ENCODE results near the gene DPH6. TPM values are rescaled to one million over a fixed set of nuclear protein-coding genes. Genes with fewer than 3 reads are reported as not detected.

The DPH6 gene
- total and polyA plus RNA-seq, 2 experiments from 2014 or later: 11.3 to 14.4 TPM

DNA sequence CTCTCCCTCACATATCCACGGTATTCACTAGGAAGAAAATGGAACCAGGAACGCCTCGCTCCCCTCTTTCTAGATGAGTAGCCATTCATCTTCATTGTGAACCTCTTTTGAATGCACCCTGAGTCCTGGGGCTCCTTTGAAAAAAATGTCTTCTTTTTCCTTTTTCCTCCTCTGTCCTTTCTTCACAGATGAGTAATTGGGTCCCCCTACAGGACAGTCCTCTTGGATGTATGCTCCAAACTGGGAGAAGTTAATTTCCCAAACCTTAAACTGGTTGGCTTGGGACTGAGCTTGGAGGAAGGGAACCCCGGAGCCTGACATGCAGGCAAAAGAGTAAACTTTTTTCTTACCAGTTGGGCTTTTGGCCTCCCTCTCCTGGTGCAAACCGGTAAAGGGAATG is 108.8 kb downstream of the DPH6 start:
- WGBS (ENCODE audit: low lambda C conversion rate, missing lambda C conversion rate): 85% methylated on average over 5 of the region's 5 CpGs
- Histone ChIP-seq H3K79me2 (no peaks in the 10 kb centered on the region), H3K9me3 (ENCODE audit: low read depth) (no peaks in the 10 kb centered on the region)

DNA sequence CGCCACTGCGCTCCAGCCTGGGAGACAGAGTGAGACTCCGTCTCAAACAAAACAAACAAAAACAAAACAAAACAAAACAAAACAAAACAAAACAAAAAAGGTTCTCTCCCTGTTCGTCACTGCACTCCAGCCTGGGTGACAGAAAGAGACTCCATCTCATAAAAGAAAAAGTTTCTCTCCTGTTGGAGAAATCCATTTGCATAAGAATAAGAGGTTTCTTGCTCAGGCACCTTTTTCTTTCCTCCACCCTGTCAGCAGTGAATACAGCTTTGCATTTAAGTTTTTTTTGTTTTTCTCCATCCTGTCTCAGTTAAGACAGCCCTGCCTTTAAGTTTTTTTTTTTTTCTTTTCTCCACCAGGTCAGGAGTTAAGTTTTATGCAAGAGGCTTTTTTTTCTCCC is 109.5 kb downstream of the DPH6 start:
- 95% methylated on average over 4 of the region's 4 CpGs for WGBS (ENCODE audit: low lambda C conversion rate, missing lambda C conversion rate)

More for the DNA sequence above, 108.8 kb downstream of the DPH6 start:
- Histone ChIP-seq H3K36me3 (replicated peaks; ENCODE audit: insufficient read depth, low read depth) (no peaks in the 10 kb centered on the region), H2AFZ (no peak overlapping the region), H3K27ac (no peak overlapping the region), H4K20me1 (ENCODE audit: insufficient read depth, poor library complexity, severe bottlenecking) (no peaks in the 10 kb centered on the region), H3K4me3 (no peak overlapping the region), H3K4me2 (no peak overlapping the region), H3K27me3 (no peaks in the 10 kb centered on the region), H3K9me2 (replicated peaks; ENCODE audit: insufficient read depth) (no peaks in the 10 kb centered on the region), H3K4me1 (ENCODE audit: insufficient read depth) (no peaks in the 10 kb centered on the region)
- TF ChIP-seq EZH2 (IDR thresholded peaks at IDR 0.05; ENCODE audit: borderline replicate concordance) (no peak), EZH2phosphoT487 (IDR thresholded peaks at IDR 0.05; ENCODE audit: low read depth, severe bottlenecking, unreplicated experiment) (no peak)
- TF ChIP-seq, protein P1, sequence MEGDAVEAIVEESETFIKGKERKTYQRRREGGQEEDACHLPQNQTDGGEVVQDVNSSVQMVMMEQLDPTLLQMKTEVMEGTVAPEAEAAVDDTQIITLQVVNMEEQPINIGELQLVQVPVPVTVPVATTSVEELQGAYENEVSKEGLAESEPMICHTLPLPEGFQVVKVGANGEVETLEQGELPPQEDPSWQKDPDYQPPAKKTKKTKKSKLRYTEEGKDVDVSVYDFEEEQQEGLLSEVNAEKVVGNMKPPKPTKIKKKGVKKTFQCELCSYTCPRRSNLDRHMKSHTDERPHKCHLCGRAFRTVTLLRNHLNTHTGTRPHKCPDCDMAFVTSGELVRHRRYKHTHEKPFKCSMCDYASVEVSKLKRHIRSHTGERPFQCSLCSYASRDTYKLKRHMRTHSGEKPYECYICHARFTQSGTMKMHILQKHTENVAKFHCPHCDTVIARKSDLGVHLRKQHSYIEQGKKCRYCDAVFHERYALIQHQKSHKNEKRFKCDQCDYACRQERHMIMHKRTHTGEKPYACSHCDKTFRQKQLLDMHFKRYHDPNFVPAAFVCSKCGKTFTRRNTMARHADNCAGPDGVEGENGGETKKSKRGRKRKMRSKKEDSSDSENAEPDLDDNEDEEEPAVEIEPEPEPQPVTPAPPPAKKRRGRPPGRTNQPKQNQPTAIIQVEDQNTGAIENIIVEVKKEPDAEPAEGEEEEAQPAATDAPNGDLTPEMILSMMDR (IDR thresholded peaks at IDR 0.05; ENCODE audit: poor library complexity): peak; percentile 8
- DNase-seq (ENCODE audit: low spot score): no peak

DNA sequence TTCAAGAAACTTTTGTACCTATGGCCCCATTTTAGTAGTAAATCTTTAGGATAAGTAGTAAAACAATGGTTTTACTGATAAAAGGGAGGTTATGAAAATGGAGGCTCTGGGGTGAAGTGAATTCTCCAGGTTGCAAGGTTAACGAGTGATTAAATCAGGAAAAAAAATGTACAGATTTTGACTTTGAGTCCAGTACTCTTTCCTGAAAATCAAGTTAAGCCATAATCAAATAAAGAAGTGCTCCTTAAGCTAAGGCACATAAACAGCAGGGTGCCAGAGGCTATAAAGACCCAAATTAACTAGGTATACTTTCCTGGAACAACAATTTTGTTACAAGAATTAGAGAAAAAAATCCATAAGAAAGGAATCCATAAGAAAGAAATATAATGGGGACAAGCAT is 114.7 kb downstream of the DPH6 start:
- 96% methylated on average over 1 of the region's 1 CpG for WGBS (ENCODE audit: low lambda C conversion rate, missing lambda C conversion rate)

More for the DNA sequence above, 109.5 kb downstream of the DPH6 start:
- H3K4me3 ChIP-seq: no peak overlapping the region
- no peaks in the 10 kb centered on the region for H3K4me1 ChIP-seq (ENCODE audit: insufficient read depth)
- H3K4me2 ChIP-seq: no peak overlapping the region
- H3K36me3 ChIP-seq (replicated peaks; ENCODE audit: insufficient read depth, low read depth): no peaks in the 10 kb centered on the region
- TF ChIP-seq, protein P1 (IDR thresholded peaks at IDR 0.05; ENCODE audit: poor library complexity): no peak
- TF ChIP-seq EZH2 (IDR thresholded peaks at IDR 0.05; ENCODE audit: borderline replicate concordance) (no peak), EZH2phosphoT487 (IDR thresholded peaks at IDR 0.05; ENCODE audit: low read depth, severe bottlenecking, unreplicated experiment) (no peak)
- H3K9me2 ChIP-seq (replicated peaks; ENCODE audit: insufficient read depth): no peaks in the 10 kb centered on the region
- no peaks in the 10 kb centered on the region for H4K20me1 ChIP-seq (ENCODE audit: insufficient read depth, poor library complexity, severe bottlenecking)
- H2AFZ ChIP-seq: no peak overlapping the region
- H3K27me3 ChIP-seq: no peaks in the 10 kb centered on the region
- H3K27ac ChIP-seq: no peak overlapping the region
- no peak for DNase-seq (ENCODE audit: low spot score)
- no peaks in the 10 kb centered on the region for H3K9me3 ChIP-seq (ENCODE audit: low read depth)
- H3K79me2 ChIP-seq: no peaks in the 10 kb centered on the region

More for the DNA sequence above, 114.7 kb downstream of the DPH6 start:
- TF ChIP-seq, protein P1 (IDR thresholded peaks at IDR 0.05; ENCODE audit: poor library complexity): no peak
- Histone ChIP-seq H3K4me2 (no peak overlapping the region), H3K36me3 (replicated peaks; ENCODE audit: insufficient read depth, low read depth) (no peaks in the 10 kb centered on the region), H3K9me3 (ENCODE audit: low read depth) (no peaks in the 10 kb centered on the region), H3K79me2 (no peaks in the 10 kb centered on the region), H3K4me1 (ENCODE audit: insufficient read depth) (peaks cover 3% of the 10 kb centered on the region), H4K20me1 (ENCODE audit: insufficient read depth, poor library complexity, severe bottlenecking) (no peaks in the 10 kb centered on the region), H3K27ac (no peak overlapping the region), H2AFZ (no peak overlapping the region), H3K9me2 (replicated peaks; ENCODE audit: insufficient read depth) (no peaks in the 10 kb centered on the region), H3K27me3 (no peaks in the 10 kb centered on the region), H3K4me3 (no peak overlapping the region)
- DNase-seq (ENCODE audit: low spot score): no peak
